Esophagus squamous epithelium (tissue), 4 donors: ENCODE measurements around the gene TRMT2A.

ENCODE experiments used
- POLR2A ChIP-seq, 4 donors: fragments of 450-650 bp; IDR thresholded peaks; one replicate each; pipeline ENCODE4 v1.6.1; 2017; ENCODE audit warnings: antibody characterized with exemption in 4 of 4, mild to moderate bottlenecking in 4 of 4, moderate library complexity in 3 of 4
- TF ChIP-seq, protein P1 (sequence below), 6 experiments: fragments of 450-650 bp in 4 of 6; fragments of 200-600 bp in 2 of 6; sonication (generic) in 2 of 6; IDR thresholded peaks; one replicate each; pipeline ENCODE4 v1.5.1; 2016 to 2019; ENCODE audit warnings: antibody characterized with exemption in 6 of 6, mild to moderate bottlenecking in 4 of 6, moderate library complexity in 4 of 6

DNA sequence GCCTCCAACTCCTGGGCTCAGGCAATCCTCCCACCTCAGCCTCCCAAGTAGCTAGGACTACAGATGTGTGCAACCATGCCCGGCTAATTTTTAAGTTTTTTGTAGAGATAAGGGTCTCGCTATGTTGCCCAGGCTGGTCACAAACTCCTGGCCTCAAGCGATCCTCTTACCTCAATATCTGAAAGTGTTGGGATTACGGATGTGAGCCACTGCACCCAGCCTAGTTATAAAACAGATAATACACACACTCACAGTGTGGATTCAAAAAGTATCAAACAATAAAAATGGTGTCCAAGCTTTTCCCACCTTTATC lies 34.2 kb upstream of the TRMT2A start:
- TF ChIP-seq, protein P1, sequence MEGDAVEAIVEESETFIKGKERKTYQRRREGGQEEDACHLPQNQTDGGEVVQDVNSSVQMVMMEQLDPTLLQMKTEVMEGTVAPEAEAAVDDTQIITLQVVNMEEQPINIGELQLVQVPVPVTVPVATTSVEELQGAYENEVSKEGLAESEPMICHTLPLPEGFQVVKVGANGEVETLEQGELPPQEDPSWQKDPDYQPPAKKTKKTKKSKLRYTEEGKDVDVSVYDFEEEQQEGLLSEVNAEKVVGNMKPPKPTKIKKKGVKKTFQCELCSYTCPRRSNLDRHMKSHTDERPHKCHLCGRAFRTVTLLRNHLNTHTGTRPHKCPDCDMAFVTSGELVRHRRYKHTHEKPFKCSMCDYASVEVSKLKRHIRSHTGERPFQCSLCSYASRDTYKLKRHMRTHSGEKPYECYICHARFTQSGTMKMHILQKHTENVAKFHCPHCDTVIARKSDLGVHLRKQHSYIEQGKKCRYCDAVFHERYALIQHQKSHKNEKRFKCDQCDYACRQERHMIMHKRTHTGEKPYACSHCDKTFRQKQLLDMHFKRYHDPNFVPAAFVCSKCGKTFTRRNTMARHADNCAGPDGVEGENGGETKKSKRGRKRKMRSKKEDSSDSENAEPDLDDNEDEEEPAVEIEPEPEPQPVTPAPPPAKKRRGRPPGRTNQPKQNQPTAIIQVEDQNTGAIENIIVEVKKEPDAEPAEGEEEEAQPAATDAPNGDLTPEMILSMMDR (IDR thresholded peaks at IDR 0.05) = no peak
- no peak for TF ChIP-seq POLR2A (IDR thresholded peaks at IDR 0.05)
